ENCODE data around the gene RUNX1. TPM values are rescaled to one million over a fixed set of nuclear protein-coding genes. Genes with fewer than 3 reads are reported as not detected.

The RUNX1 gene
- total RNA-seq, 1 donor from 2014 or later, result 23.9 TPM

- Mint-ChIP-seq H3K4me1 (ENCODE audit: unreplicated experiment) (peaks cover 13% of the 10 kb centered on the region), H3K9me3 (ENCODE audit: unreplicated experiment) (no peaks in the 10 kb centered on the region), H3K27ac (ENCODE audit: unreplicated experiment) (no peak overlapping the region), H3K4me3 (ENCODE audit: unreplicated experiment) (no peak overlapping the region), H3K27me3 (ENCODE audit: unreplicated experiment) (no peaks in the 10 kb centered on the region), H3K36me3 (ENCODE audit: unreplicated experiment) (peaks cover 41% of the 10 kb centered on the region)
- no peak for DNase-seq (ENCODE audit: extremely low spot score, unreplicated experiment)
- no peak for TF ChIP-seq CTCF (IDR thresholded peaks at IDR 0.05)
Measured at GRCh38 chr21:34820051-34820450, 229.1 kb downstream of the RUNX1 start.

GRCh38 chr21:34819357-34819999 is 229.6 kb downstream of the RUNX1 start:
- H3K27me3 Mint-ChIP-seq (ENCODE audit: unreplicated experiment), result no peaks in the 10 kb centered on the region
- no peak for DNase-seq (ENCODE audit: extremely low spot score, unreplicated experiment)
- peaks cover 45% of the 10 kb centered on the region for H3K36me3 Mint-ChIP-seq (ENCODE audit: unreplicated experiment)
- TF ChIP-seq CTCF (IDR thresholded peaks at IDR 0.05), result no peak
- H3K4me3 Mint-ChIP-seq (ENCODE audit: unreplicated experiment), result no peak overlapping the region
- no peaks in the 10 kb centered on the region for H3K9me3 Mint-ChIP-seq (ENCODE audit: unreplicated experiment)
- H3K4me1 Mint-ChIP-seq (ENCODE audit: unreplicated experiment), result peaks cover 17% of the 10 kb centered on the region
- no peak overlapping the region for H3K27ac Mint-ChIP-seq (ENCODE audit: unreplicated experiment)

- TF ChIP-seq CTCF (IDR thresholded peaks at IDR 0.05), result no peak
- Mint-ChIP-seq H3K4me1 (ENCODE audit: unreplicated experiment) (peaks cover 20% of the 10 kb centered on the region), H3K27ac (ENCODE audit: unreplicated experiment) (no peak overlapping the region), H3K36me3 (ENCODE audit: unreplicated experiment) (peaks cover 40% of the 10 kb centered on the region), H3K9me3 (ENCODE audit: unreplicated experiment) (no peaks in the 10 kb centered on the region), H3K27me3 (ENCODE audit: unreplicated experiment) (no peaks in the 10 kb centered on the region), H3K4me3 (ENCODE audit: unreplicated experiment) (no peak overlapping the region)
- no peak for DNase-seq (ENCODE audit: extremely low spot score, unreplicated experiment)
Measured at GRCh38 chr21:34818662-34819158, 230.4 kb downstream of the RUNX1 start.

DNA sequence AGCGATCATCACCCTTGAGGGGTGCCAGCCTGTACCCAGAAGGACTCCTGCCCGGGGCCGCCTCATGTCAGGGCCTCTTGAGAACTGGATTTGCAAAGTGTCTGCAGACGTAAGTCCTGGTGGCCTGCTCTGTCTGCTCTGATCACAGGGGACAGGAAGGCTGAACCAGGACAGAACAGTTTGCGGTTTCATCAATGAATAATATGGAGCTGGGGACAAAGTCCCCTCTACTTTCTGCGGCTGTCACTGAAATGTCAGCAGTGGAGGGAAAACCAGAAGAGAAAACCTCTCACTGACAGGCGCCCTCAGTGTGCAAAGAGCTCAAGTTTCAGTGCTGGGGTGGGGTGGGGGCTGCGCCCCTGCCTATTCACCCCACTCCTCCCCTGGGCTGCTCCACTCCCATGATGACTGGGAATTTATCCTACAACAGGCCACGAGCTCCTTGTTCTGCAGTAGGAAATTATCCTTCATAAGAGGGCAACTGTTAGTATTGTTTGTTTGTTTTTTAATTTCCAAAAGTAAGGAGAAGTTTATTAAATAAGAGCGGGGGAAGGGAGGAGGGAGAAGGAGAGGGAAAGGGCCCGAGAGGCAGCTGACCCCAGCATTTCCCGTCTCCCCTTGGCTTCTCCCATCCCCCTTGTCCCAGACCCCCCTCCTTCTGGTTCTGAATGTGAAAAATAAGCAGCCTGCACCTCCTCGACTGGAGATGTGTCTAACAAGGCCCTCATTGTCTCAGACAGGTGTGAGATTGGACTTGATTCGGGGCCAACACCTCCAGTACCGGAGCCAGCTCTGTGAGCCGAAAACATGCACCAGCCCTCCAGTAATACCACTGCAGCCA is 231.1 kb downstream of the RUNX1 start:
- no peaks in the 10 kb centered on the region for H3K27me3 Mint-ChIP-seq (ENCODE audit: unreplicated experiment)
- H3K27ac Mint-ChIP-seq (ENCODE audit: unreplicated experiment), result no peak overlapping the region
- H3K36me3 Mint-ChIP-seq (ENCODE audit: unreplicated experiment), result peaks cover 38% of the 10 kb centered on the region
- H3K9me3 Mint-ChIP-seq (ENCODE audit: unreplicated experiment), result no peaks in the 10 kb centered on the region
- no peak for TF ChIP-seq CTCF (IDR thresholded peaks at IDR 0.05)
- no peak for DNase-seq (ENCODE audit: extremely low spot score, unreplicated experiment)
- H3K4me3 Mint-ChIP-seq (ENCODE audit: unreplicated experiment), result no peak overlapping the region
- H3K4me1 Mint-ChIP-seq (ENCODE audit: unreplicated experiment), result peaks cover 23% of the 10 kb centered on the region

All from osteocyte (in vitro differentiated cells).